Measurements from ENCODE around the gene PRKAG2.

DNA sequence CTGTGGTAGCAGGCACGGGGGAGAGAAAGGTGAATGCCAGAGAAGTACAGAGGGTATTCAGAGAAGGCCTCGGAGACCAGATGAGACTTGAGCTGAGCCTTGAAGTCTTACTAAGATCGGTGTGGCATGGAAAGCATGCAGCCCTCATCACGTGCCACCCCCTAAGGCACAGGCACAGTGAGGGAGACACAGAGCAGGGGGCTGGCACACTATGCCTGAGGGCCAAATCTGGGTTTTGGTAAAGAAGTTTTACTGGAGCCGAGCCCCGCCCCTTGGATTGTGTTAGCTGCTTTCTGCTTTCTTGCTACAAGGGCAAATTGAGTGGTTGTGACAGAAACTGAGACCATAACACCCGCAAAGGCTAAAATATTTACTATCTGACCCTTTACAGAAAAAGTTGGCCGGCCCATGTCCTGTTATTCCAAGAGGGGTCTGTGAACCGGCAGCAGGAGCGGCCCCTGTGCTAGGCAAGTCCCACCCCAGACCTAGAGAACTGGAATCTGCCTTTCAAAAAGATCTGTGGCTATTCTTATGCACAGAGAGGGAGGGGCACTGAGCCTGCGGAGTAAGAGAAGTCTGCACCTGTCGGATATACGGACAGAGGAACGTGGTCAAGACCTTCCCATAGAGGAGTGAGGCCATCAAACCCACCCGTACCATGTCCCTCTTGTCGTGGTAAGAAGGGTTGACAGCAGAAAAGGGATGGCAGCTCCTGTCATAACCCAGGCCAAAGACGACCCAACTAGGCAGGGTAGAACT, 247.9 kb downstream of the PRKAG2 start:
- TF ChIP-seq EZH2phosphoT487 (IDR thresholded peaks at IDR 0.05; ENCODE audit: insufficient read depth, low read depth) (no peak), EZH2 (IDR thresholded peaks at IDR 0.05; ENCODE audit: insufficient read depth, poor library complexity, severe bottlenecking) (no peak)
